SU-DHL-6 (cell line): ENCODE results near the gene ILDR2.

Experiments
- H2AFZ ChIP-seq: fragments of 200-600 bp; sonication (generic); 2 replicates; pipeline ENCODE4 v1.6.1; 2014; ENCODE audit warnings: low read depth, mild to moderate bottlenecking, moderate library complexity, mixed read lengths, antibody characterized with exemption, low read length; ENCODE audit not compliant: severe bottlenecking
- H3F3A ChIP-seq: fragments of 200-600 bp; shearing (Covaris generic); 2 replicates; pipeline ENCODE4 v1.6.0; 2016; ENCODE audit warnings: antibody characterized with exemption, mild to moderate bottlenecking; ENCODE audit not compliant: insufficient read depth
- H3K27ac ChIP-seq: fragments of 200-600 bp; sonication (generic); 2 replicates; pipeline ENCODE4 v1.5.1; 2016; ENCODE audit warnings: low read depth, mild to moderate bottlenecking, low read length, moderate library complexity, mixed read lengths
- H3K27me3 ChIP-seq: fragments of 200-600 bp; sonication (generic), shearing (Covaris generic); 2 replicates; pipeline ENCODE4 v1.6.0; 2014; ENCODE audit warnings: mild to moderate bottlenecking, low read length
- H3K36me3 ChIP-seq: fragments of 200-600 bp; sonication (generic); 2 replicates; pipeline ENCODE4 v1.6.1; 2014; ENCODE audit warnings: mild to moderate bottlenecking, low read length, mixed read lengths
- H3K4me2 ChIP-seq: fragments of 300-600, 200-600 bp; shearing (Covaris generic), sonication (generic); 2 replicates; pipeline ENCODE4 v1.6.0; 2014; ENCODE audit warnings: low read length, low read depth, mild to moderate bottlenecking; ENCODE audit not compliant: poor library complexity, severe bottlenecking
- H3K4me3 ChIP-seq: fragments of 200-600 bp; sonication (generic); 2 replicates; pipeline ENCODE4 v1.5.1; 2014; ENCODE audit warnings: antibody characterized with exemption, low read length, mild to moderate bottlenecking, mixed read lengths; ENCODE audit not compliant: insufficient read depth, poor library complexity, severe bottlenecking
- H3K79me2 ChIP-seq: fragments of 200-600 bp; sonication (generic); 2 replicates; pipeline ENCODE4 v1.6.1; 2014; ENCODE audit warnings: mild to moderate bottlenecking, low read length, moderate library complexity; ENCODE audit not compliant: insufficient read depth
- H3K9ac ChIP-seq: fragments of 200-600 bp; sonication (generic); 2 replicates; pipeline ENCODE4 v1.7.0; 2014; ENCODE audit warnings: mild to moderate bottlenecking, low read length
- H3K9me2 ChIP-seq: fragments of 200-600 bp; sonication (generic); replicated peaks from 2 replicates; pipeline ENCODE4 v1.6.1; 2014; ENCODE audit warnings: low read length; ENCODE audit not compliant: insufficient read depth
- H3K9me3 ChIP-seq: fragments of 200-600 bp; sonication (generic); 2 replicates; pipeline ENCODE4 v1.6.1; 2014; ENCODE audit warnings: low read length, mixed read lengths; ENCODE audit not compliant: insufficient read depth
- H4K20me1 ChIP-seq: fragments of 200-600 bp; sonication (generic); 2 replicates; pipeline ENCODE4 v1.6.1; 2014; ENCODE audit warnings: low read depth, mild to moderate bottlenecking, antibody characterized with exemption, low read length, moderate library complexity, mixed read lengths
- CTCF ChIP-seq: fragments of 200-600 bp; sonication (generic); IDR thresholded peaks from one replicate; pipeline ENCODE4 v1.5.1; 2017; ENCODE audit warnings: antibody characterized with exemption, mild to moderate bottlenecking, low read length, moderate library complexity; ENCODE audit not compliant: insufficient read depth, poor library complexity, severe bottlenecking
- EZH2phosphoT487 ChIP-seq: fragments of 200-600 bp; sonication (generic), shearing (Covaris generic); conservative IDR thresholded peaks from 2 replicates; pipeline ENCODE4 v1.6.1; 2018; ENCODE audit warnings: mild to moderate bottlenecking, antibody characterized with exemption, low read length, moderate library complexity, mixed read lengths

ILDR2 gene

GRCh38 chr1:166870584-166870983 lies 104.8 kb downstream of the ILDR2 start:
- TF ChIP-seq EZH2phosphoT487 (no peak), CTCF (no peak)
- H3K27me3 ChIP-seq = no peaks in the 10 kb centered on the region
- H3K79me2 ChIP-seq = peaks cover 71% of the 10 kb centered on the region

GRCh38 chr1:166869318-166870099 lies 105.8 kb downstream of the ILDR2 start:
- Histone ChIP-seq H3F3A (no peaks in the 10 kb centered on the region), H3K4me2 (no peak overlapping the region), H2AFZ (no peak overlapping the region), H3K9me3 (no peaks in the 10 kb centered on the region), H3K79me2 (peaks cover 64% of the 10 kb centered on the region), H3K36me3 (peaks cover 2% of the 10 kb centered on the region; the same call in 1 of the 2 replicates), H3K4me3 (no peak overlapping the region), H3K9me2 (no peaks in the 10 kb centered on the region), H3K27ac (no peak overlapping the region), H4K20me1 (no peaks in the 10 kb centered on the region), H3K27me3 (no peaks in the 10 kb centered on the region), H3K9ac (no peak overlapping the region)
- TF ChIP-seq EZH2phosphoT487 (no peak), CTCF (no peak)

More at GRCh38 chr1:166870584-166870983, 104.8 kb downstream of the ILDR2 start:
- Histone ChIP-seq H3K9me2 (no peaks in the 10 kb centered on the region), H3K9ac (no peak overlapping the region), H3K36me3 (peaks cover 2% of the 10 kb centered on the region; the same call in 1 of the 2 replicates), H2AFZ (no peak overlapping the region), H3F3A (no peaks in the 10 kb centered on the region), H3K4me3 (no peak overlapping the region), H3K4me2 (no peak overlapping the region), H3K27ac (no peak overlapping the region), H4K20me1 (no peaks in the 10 kb centered on the region), H3K9me3 (no peaks in the 10 kb centered on the region)

GRCh38 chr1:166868639-166869038 lies 106.7 kb downstream of the ILDR2 start:
- Histone ChIP-seq H3K9me2 (no peaks in the 10 kb centered on the region), H3K4me2 (no peak overlapping the region), H3K36me3 (peaks cover 6% of the 10 kb centered on the region; the same call in 1 of the 2 replicates), H3K4me3 (no peak overlapping the region), H4K20me1 (no peaks in the 10 kb centered on the region), H3F3A (no peaks in the 10 kb centered on the region), H3K79me2 (peaks cover 55% of the 10 kb centered on the region), H3K9me3 (no peaks in the 10 kb centered on the region), H3K27ac (no peak overlapping the region), H2AFZ (no peak overlapping the region), H3K27me3 (no peaks in the 10 kb centered on the region), H3K9ac (no peak overlapping the region)
- no peak for TF ChIP-seq CTCF
- TF ChIP-seq EZH2phosphoT487 = no peak
